Kidney epithelial cell (primary cell): ENCODE data around the gene TRERF1. TPM values are rescaled to one million over a fixed set of nuclear protein-coding genes. Genes with fewer than 3 reads are reported as not detected.

Experiments
- DNase-seq: peaks from one replicate; pipeline ENCODE4 v3.0.0-alpha.2; 2010; ENCODE audit warnings: low read depth
- H3K27me3 ChIP-seq: 2 replicates; pipeline ENCODE4 v1.6.0; 2011; ENCODE audit warnings: low read length; ENCODE audit not compliant: control insufficient read depth, insufficient read depth
- H3K36me3 ChIP-seq: 2 replicates; pipeline ENCODE4 v1.5.1; 2011; ENCODE audit warnings: low read length; ENCODE audit not compliant: control insufficient read depth, insufficient read depth
- H3K4me3 ChIP-seq: 2 replicates; pipeline ENCODE4 v1.5.1; 2011; ENCODE audit warnings: low read depth, mild to moderate bottlenecking, control low read depth, low read length
- total RNA-seq: library from RNA; depleted of rRNA; stranded (reverse); fragments of >200 nt; gene quantifications from 2 replicates; pipeline ENCODE4 v1.2.3, GENCODE V29; 2015
- TF ChIP-seq, protein P1 (sequence below): IDR thresholded peaks from 2 replicates; pipeline ENCODE4 v1.5.1; 2011; ENCODE audit warnings: mild to moderate bottlenecking, moderate library complexity, low read length, control low read depth, inconsistent platforms; ENCODE audit not compliant: insufficient read depth, poor library complexity, severe bottlenecking

TRERF1 gene
- total RNA-seq, 1 donor from 2014 or later = 1.4 TPM

DNA sequence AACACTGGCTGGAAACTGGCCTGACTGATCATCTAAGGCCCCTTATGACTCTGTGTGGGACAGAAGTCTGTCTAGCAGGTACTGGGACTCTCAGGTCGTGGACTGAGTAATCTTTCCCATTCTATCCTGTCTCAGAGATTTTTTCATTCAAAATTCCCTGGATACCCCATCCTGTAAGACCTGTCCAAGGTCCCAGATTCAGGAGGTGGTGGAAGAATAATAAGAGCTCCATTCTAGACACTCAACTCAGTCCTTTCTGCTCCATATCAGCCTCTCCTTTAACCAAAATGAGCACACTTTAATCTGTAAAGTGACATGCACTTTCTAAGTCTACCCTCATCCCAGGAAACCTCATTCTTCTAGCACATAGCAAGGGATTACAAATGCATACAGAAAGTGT, 151.5 kb downstream of the TRERF1 start:
- no peaks in the 10 kb centered on the region for H3K27me3 ChIP-seq
- H3K4me3 ChIP-seq = no peak overlapping the region
- H3K36me3 ChIP-seq = no peaks in the 10 kb centered on the region
- DNase-seq = no peak
- TF ChIP-seq, protein P1, sequence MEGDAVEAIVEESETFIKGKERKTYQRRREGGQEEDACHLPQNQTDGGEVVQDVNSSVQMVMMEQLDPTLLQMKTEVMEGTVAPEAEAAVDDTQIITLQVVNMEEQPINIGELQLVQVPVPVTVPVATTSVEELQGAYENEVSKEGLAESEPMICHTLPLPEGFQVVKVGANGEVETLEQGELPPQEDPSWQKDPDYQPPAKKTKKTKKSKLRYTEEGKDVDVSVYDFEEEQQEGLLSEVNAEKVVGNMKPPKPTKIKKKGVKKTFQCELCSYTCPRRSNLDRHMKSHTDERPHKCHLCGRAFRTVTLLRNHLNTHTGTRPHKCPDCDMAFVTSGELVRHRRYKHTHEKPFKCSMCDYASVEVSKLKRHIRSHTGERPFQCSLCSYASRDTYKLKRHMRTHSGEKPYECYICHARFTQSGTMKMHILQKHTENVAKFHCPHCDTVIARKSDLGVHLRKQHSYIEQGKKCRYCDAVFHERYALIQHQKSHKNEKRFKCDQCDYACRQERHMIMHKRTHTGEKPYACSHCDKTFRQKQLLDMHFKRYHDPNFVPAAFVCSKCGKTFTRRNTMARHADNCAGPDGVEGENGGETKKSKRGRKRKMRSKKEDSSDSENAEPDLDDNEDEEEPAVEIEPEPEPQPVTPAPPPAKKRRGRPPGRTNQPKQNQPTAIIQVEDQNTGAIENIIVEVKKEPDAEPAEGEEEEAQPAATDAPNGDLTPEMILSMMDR = no peak

DNA sequence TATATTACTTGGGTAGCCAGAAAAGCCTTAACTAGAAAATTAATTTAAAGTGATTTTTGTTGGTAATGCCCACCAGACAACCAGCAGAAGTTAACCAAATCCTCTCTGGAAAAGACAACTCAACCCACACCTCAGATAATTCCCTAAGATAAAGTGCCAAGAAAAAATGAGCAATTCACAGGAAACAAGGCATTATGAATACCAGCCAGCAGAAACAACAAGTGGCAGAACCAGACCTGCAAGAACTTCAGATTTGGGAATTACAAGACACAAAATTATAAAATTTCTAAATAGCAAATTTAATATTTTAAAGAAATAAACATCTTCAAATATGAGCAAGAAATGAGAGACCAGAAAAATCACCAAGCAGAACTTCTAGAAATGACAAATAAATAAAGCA, 154.1 kb downstream of the TRERF1 start:
- H3K27me3 ChIP-seq = no peaks in the 10 kb centered on the region
- TF ChIP-seq, protein P1 = no peak
- no peak overlapping the region for H3K4me3 ChIP-seq
- DNase-seq = no peak
- H3K36me3 ChIP-seq = no peaks in the 10 kb centered on the region

DNA sequence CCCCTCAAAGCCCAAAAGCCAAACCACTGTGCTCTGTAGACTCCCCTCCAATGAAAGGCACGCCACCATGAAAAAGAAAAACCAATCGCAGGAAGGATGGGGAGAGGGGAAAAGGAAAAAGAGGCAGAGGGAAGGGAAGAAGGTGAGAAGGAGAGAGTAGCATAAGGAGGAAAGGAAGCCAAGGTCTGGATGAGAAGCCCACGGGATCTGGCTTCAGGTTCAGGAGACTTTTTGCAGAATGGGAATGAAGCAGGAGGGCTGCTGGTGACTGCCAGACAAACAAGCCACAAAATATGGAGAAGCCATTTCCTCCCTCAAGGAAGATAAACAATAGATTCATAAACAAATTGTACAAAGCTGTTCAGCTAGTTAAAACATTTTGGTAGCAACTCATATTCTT, 155.1 kb downstream of the TRERF1 start:
- DNase-seq = no peak
- Histone ChIP-seq H3K36me3 (no peaks in the 10 kb centered on the region), H3K27me3 (no peaks in the 10 kb centered on the region), H3K4me3 (no peak overlapping the region)
- TF ChIP-seq, protein P1 = no peak

DNA sequence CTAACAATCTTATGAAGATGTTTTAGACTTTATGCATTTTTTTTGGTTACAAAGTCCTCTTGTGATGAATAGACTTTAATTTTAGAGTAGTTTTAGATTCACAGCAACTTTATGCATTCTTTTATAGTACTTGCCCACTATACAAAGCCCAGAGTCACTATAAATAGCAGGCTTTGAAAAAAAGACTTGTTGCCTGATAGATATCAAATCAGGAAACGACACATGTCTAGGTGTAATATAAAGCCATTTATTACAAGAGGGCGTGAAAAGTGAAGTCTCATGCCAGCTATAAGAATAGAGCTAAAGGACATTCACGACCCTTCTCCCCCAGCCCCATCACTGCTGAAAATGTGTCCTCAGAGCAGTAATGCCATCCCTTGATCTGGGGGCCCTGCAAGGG, 156.0 kb downstream of the TRERF1 start:
- no peaks in the 10 kb centered on the region for H3K36me3 ChIP-seq
- TF ChIP-seq, protein P1 = no peak
- no peak overlapping the region for H3K4me3 ChIP-seq
- no peak for DNase-seq
- no peaks in the 10 kb centered on the region for H3K27me3 ChIP-seq

DNA sequence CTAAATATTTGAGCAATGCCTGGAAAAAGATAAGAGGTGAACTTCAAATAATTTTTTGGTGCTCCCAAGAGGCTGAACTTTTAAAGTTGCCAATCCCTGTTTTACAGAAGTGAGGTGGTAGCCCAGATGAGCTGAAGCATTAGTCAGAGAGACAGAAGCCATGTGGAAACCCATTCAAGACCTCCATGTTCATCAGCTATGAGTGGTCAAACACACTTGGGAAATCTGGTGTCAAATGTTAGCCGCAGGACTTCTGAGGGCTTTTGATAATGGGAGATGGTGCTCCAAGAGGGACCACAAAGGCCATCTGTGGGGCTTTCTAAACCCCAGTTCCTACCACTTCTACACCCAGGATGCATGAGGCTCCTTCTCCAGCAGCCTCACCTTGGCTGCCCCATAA, 156.5 kb downstream of the TRERF1 start:
- Histone ChIP-seq H3K27me3 (no peaks in the 10 kb centered on the region), H3K36me3 (no peaks in the 10 kb centered on the region), H3K4me3 (no peak overlapping the region)
- DNase-seq = no peak
- TF ChIP-seq, protein P1 = no peak

DNA sequence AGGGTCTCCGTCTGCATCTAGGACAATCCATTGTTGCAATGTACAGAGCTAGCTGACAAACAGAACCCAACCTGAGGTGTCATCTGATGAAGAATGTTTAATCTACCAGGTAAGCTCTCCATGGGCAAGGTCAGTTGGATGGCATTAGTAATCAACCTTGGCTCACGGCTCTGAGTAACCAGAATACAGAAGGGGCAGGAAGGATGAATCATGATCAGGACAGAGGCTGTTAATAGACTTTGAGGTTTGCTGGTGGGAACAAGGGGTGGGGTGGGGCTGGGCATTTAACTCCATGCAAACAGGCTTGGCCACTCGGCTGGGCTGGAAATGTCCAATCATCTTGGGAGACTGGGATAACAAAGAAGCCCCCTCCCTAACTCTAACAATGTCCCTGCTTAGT, 157.0 kb downstream of the TRERF1 start:
- no peaks in the 10 kb centered on the region for H3K27me3 ChIP-seq
- peak; percentile 89 for DNase-seq
- H3K4me3 ChIP-seq = no peak overlapping the region
- TF ChIP-seq, protein P1 = no peak
- no peaks in the 10 kb centered on the region for H3K36me3 ChIP-seq
